22Rv1 (cell line): ENCODE results near the gene SART3.

Source experiments
- H3K27ac ChIP-seq: fragments of 450-650 bp; 2 replicates; pipeline ENCODE4 v1.5.1; 2017
- ZFX ChIP-seq: fragments of 450-650 bp; IDR thresholded peaks from 2 replicates; pipeline ENCODE4 v1.6.1; 2017; ENCODE audit warnings: antibody characterized with exemption, borderline replicate concordance
- TF ChIP-seq, protein P1 (sequence below): fragments of 450-650 bp; IDR thresholded peaks from 2 replicates; pipeline ENCODE4 v1.5.1; 2017; ENCODE audit warnings: mild to moderate bottlenecking

Gene SART3

DNA sequence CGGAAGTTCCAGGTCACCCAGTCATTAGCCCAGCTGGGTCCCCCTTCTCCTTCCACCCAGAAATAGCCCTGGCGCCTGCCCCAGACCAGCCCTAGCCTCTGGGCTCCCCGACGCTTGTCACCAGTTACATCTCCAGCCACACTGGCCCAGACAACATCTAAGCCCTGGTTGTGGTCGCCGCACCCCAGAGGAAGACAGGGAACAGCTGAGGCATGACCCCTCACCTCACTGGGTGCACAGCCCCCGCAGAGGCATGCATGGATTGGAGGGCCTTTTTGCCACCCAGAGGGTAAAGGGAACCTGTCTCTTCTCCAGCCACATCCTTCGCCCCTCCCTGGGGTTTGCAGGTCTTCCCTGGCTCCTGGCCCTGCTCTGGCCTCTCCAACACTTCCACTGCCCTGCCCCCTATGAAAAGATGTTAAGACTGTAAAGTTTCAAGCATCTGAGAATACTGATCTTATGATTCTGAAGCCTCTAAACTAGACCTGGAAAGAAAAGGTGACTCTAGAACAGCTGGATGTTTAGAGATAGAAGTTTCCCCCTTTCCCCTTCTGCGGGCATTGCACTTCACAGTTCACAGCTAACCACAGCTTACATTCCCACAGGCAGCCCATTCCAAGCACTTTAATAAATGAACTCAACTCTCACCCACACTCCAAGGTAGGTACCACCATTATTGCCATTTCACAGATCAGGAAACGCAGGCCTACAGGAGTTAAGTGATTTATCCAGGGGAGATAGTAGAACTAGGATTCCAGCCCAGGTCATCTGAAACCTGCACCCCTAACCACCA lies 22.2 kb upstream of the SART3 start:
- no peak for TF ChIP-seq ZFX
- TF ChIP-seq, protein P1, sequence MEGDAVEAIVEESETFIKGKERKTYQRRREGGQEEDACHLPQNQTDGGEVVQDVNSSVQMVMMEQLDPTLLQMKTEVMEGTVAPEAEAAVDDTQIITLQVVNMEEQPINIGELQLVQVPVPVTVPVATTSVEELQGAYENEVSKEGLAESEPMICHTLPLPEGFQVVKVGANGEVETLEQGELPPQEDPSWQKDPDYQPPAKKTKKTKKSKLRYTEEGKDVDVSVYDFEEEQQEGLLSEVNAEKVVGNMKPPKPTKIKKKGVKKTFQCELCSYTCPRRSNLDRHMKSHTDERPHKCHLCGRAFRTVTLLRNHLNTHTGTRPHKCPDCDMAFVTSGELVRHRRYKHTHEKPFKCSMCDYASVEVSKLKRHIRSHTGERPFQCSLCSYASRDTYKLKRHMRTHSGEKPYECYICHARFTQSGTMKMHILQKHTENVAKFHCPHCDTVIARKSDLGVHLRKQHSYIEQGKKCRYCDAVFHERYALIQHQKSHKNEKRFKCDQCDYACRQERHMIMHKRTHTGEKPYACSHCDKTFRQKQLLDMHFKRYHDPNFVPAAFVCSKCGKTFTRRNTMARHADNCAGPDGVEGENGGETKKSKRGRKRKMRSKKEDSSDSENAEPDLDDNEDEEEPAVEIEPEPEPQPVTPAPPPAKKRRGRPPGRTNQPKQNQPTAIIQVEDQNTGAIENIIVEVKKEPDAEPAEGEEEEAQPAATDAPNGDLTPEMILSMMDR = no peak
- H3K27ac ChIP-seq = no peak overlapping the region

DNA sequence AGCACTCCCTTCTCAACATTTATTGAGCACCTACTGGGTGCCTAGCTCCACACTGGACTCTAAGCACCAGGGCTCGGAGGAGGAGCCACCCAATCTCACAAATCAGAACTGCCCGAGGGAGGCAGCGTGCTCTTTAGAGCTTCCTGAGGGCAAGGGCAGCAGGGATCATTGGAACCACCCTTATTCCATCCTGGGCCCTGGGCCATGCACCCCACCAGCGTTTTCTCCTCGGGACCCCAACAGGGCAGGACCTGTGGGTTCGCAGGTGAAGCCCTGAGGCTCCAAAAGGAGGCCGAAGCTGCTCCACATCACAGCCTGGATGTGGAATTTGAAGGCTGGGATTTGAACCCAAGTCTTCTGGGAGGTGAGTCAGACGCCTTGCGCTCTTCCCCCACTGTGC lies 21.5 kb upstream of the SART3 start:
- no peak overlapping the region for H3K27ac ChIP-seq
- TF ChIP-seq, protein P1 = no peak
- TF ChIP-seq ZFX = no peak

DNA sequence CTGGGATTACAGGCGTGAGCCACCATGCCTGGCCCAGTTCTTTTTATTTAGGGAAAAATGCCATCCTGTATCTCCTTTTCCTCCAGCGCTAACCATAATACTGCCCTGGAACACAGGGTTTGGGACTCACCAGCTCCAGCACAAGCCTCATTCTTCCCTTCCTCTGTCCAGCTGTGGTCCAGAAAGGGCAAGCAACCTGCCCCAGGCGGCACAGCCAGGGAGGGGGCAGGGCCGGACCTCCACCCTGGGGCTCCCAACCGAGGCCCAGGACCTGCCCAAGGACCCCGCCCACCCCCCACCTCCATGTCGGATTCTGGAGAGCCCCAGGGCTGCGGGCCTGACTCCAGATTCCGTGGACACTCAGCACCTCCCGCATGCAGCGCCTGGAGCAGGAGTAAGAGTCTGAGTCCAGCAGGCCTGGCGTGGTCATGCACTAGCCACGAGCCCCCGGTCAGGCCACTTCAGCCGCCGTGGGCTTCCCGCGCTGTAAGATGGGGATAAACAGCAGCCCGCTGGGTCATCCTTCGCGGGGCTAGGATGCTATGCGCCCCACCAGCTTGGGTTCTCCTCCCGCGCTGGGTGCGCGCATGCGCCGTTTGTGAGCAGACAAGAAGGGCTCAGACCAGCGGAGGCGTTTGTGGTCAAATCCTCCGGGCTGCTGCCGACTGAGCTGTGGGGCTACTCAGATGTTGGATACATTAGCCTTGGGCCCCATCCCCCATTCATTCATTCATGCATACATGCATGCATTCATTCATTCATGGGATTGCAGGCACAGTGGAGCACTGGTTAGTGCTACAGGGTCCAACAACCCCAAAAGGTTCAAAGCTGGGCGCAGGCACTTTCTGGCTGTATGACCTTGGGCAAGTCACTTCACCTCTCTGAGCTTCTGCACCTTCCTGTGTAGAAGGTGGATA lies 20.6 kb upstream of the SART3 start:
- no peak overlapping the region for H3K27ac ChIP-seq
- TF ChIP-seq ZFX = no peak
- TF ChIP-seq, protein P1 = no peak

DNA sequence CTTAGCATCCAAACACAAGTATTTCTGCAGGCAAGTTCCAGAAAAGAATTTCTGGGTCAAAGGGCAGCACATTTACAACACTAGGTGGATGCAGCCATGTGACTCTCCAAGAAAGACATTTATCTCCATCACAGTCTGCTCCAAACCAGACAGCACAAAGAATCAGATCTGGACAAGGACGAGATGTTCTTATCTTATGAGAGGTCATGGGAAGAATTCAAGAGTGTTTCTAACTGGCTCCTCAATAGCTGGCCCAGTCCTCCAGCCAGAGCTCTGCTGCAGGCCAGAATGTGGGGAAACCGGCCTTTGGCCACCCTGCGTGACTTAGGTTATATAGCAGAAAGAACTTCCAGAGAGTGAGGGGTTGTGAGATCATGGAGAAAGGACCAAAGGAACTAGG lies 19.6 kb upstream of the SART3 start:
- no peak overlapping the region for H3K27ac ChIP-seq
- TF ChIP-seq, protein P1 = no peak
- TF ChIP-seq ZFX = no peak

DNA sequence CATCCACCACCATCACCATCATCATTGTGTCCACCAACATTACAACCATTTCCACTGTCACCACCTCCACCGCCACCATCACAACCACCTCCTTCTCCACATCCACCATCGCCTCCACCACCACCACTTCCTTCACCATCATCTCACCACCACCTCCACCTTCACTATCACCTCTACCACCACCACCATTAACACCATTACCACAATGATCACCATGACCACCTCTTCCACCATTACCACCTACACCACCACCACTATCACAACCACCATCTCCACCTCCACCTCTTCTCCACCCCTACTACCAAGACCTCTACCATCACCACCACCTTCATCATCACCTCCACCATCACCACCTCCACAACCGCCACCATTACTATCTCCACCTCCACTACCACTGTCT lies 17.8 kb upstream of the SART3 start:
- H3K27ac ChIP-seq = no peak overlapping the region
- TF ChIP-seq ZFX = no peak
- TF ChIP-seq, protein P1 = no peak

DNA sequence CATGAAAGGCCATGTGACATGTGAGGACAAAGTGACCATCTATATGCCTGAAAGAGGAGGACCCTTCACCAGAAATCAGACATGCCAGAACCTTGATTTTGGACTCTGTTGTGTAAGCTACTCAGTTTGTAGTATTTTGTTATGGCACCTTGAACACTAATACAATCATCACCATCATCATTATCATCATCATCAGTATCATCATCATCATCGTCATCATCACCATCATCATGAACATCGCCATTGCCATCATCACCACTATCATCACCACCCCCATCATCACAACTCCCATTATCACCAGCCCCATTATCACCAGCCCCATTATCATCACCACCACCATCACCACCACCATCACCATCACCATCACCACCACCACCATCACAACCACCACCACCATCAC lies 17.3 kb upstream of the SART3 start:
- TF ChIP-seq, protein P1 = no peak
- TF ChIP-seq ZFX = no peak
- H3K27ac ChIP-seq = no peak overlapping the region

DNA sequence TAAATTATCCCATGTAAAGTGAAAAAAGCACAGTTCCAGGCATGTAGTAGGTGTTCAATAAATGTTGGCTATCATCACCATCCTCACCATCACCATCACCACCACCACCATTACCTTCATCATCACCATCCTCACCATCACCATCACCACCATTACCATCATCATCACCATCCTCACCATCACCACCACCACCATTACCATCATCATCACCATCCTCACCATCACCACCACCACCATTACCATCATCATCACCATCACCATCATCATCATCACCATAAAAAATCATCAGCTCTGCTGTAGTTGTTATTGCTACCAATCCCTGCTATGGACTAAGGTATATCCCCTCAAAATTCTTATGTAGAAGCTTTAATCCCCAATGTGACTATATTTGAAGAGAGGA lies 16.5 kb upstream of the SART3 start:
- H3K27ac ChIP-seq = no peak overlapping the region
- TF ChIP-seq, protein P1 = no peak
- no peak for TF ChIP-seq ZFX
